Osteoblast (primary cell): ENCODE measurements around the gene TPPP. TPM values are rescaled to one million over a fixed set of nuclear protein-coding genes. Genes with fewer than 3 reads are reported as not detected.

Experiments
- DNase-seq: peaks from one replicate; pipeline ENCODE4 v3.0.0; 2011; ENCODE audit warnings: low spot score, mixed read lengths; ENCODE audit not compliant: insufficient read length; ENCODE audit errors: missing footprints
- H2AFZ ChIP-seq: 2 replicates; pipeline ENCODE4 v1.6.0; 2011; ENCODE audit warnings: mild to moderate bottlenecking, low read length
- H3K27ac ChIP-seq: 2 replicates; pipeline ENCODE4 v1.5.1; 2011; ENCODE audit warnings: mild to moderate bottlenecking, low read depth, low read length, moderate library complexity
- H3K27me3 ChIP-seq: 2 replicates; pipeline ENCODE4 v1.6.0; 2012; ENCODE audit warnings: mild to moderate bottlenecking, control low read depth, inconsistent platforms, low read length, moderate library complexity; ENCODE audit not compliant: insufficient read depth
- H3K36me3 ChIP-seq: 2 replicates; pipeline ENCODE4 v1.5.1; 2011; ENCODE audit warnings: mild to moderate bottlenecking, low read length, control low read depth, moderate library complexity; ENCODE audit not compliant: insufficient read depth
- H3K4me1 ChIP-seq: 2 replicates; pipeline ENCODE4 v1.5.1; 2011; ENCODE audit warnings: mild to moderate bottlenecking, low read length, control low read depth, moderate library complexity; ENCODE audit not compliant: insufficient read depth
- H3K4me2 ChIP-seq: 2 replicates; pipeline ENCODE4 v1.6.0; 2011; ENCODE audit warnings: mild to moderate bottlenecking, low read length; ENCODE audit not compliant: insufficient read depth
- H3K4me3 ChIP-seq: fragments of 200-600 bp; sonication (generic); 3 replicates; pipeline ENCODE4 v1.5.1; 2012; ENCODE audit warnings: mild to moderate bottlenecking, low read length, inconsistent platforms; ENCODE audit not compliant: insufficient read depth
- H3K79me2 ChIP-seq: 2 replicates; pipeline ENCODE4 v1.6.0; 2012; ENCODE audit warnings: mild to moderate bottlenecking, low read length, control low read depth, inconsistent platforms; ENCODE audit not compliant: insufficient read depth
- H3K9me3 ChIP-seq: 2 replicates; pipeline ENCODE4 v1.5.1; 2011; ENCODE audit warnings: low read depth, low read length, control low read depth
- H4K20me1 ChIP-seq: 2 replicates; pipeline ENCODE4 v1.6.0; 2012; ENCODE audit warnings: mild to moderate bottlenecking, low read length, control low read depth; ENCODE audit not compliant: insufficient read depth
- CTCF ChIP-seq: IDR thresholded peaks from 2 replicates; pipeline ENCODE4 v1.5.1; 2011; ENCODE audit warnings: mild to moderate bottlenecking, low read depth, low read length, moderate library complexity; ENCODE audit errors: extremely low read depth
- total RNA-seq: library from RNA; depleted of rRNA; stranded (reverse); fragments of >200 nt; gene quantifications from 2 replicates; pipeline ENCODE4 v1.2.3, GENCODE V29; 2012

TPPP gene
- total RNA-seq, 1 donor, result not detected

GRCh38 chr5:668283-668995 lies 24.7 kb downstream of the TPPP start:
- Histone ChIP-seq H4K20me1 (no peaks in the 10 kb centered on the region), H3K79me2 (no peaks in the 10 kb centered on the region), H3K4me1 (peaks cover 11% of the 10 kb centered on the region), H3K27ac (no peak overlapping the region), H3K27me3 (peaks cover 18% of the 10 kb centered on the region), H3K9me3 (no peaks in the 10 kb centered on the region), H3K4me3 (no peak overlapping the region), H3K4me2 (no peak overlapping the region), H2AFZ (no peak overlapping the region), H3K36me3 (no peaks in the 10 kb centered on the region)
- no peak for TF ChIP-seq CTCF
- DNase-seq, result peak; percentile 75

- H3K79me2 ChIP-seq, result no peaks in the 10 kb centered on the region
- peaks cover 3% of the 10 kb centered on the region for H3K27me3 ChIP-seq
- no peaks in the 10 kb centered on the region for H3K9me3 ChIP-seq
- no peak overlapping the region for H2AFZ ChIP-seq
- H3K4me3 ChIP-seq, result no peak overlapping the region
- peaks cover 3% of the 10 kb centered on the region for H3K4me1 ChIP-seq
- TF ChIP-seq CTCF, result no peak
- no peak overlapping the region for H3K27ac ChIP-seq
- H3K36me3 ChIP-seq, result no peaks in the 10 kb centered on the region
- no peak overlapping the region for H3K4me2 ChIP-seq
- DNase-seq, result no peak
- no peaks in the 10 kb centered on the region for H4K20me1 ChIP-seq
Observed at GRCh38 chr5:666816-667498, 26.2 kb downstream of the TPPP start.

GRCh38 chr5:665956-666711 lies 27.0 kb downstream of the TPPP start:
- TF ChIP-seq CTCF, result no peak

GRCh38 chr5:665541-665955 lies 27.6 kb downstream of the TPPP start:
- H4K20me1 ChIP-seq, result no peaks in the 10 kb centered on the region
- H3K79me2 ChIP-seq, result no peaks in the 10 kb centered on the region
- no peaks in the 10 kb centered on the region for H3K4me1 ChIP-seq
- DNase-seq, result no peak
- H3K36me3 ChIP-seq, result peaks cover 3% of the 10 kb centered on the region
- TF ChIP-seq CTCF, result no peak
- H2AFZ ChIP-seq, result no peak overlapping the region
- H3K9me3 ChIP-seq, result no peaks in the 10 kb centered on the region
- no peak overlapping the region for H3K27ac ChIP-seq
- H3K27me3 ChIP-seq, result no peaks in the 10 kb centered on the region
- no peak overlapping the region for H3K4me2 ChIP-seq
- no peak overlapping the region for H3K4me3 ChIP-seq

More at GRCh38 chr5:665956-666711, 27.0 kb downstream of the TPPP start:
- H3K4me3 ChIP-seq, result no peak overlapping the region
- no peaks in the 10 kb centered on the region for H3K27me3 ChIP-seq
- H3K79me2 ChIP-seq, result no peaks in the 10 kb centered on the region
- H3K27ac ChIP-seq, result no peak overlapping the region
- H2AFZ ChIP-seq, result no peak overlapping the region
- no peaks in the 10 kb centered on the region for H4K20me1 ChIP-seq
- no peaks in the 10 kb centered on the region for H3K36me3 ChIP-seq
- no peak for DNase-seq
- no peaks in the 10 kb centered on the region for H3K4me1 ChIP-seq
- H3K4me2 ChIP-seq, result no peak overlapping the region
- H3K9me3 ChIP-seq, result no peaks in the 10 kb centered on the region
